Spleen (tissue), 7 donors: ENCODE measurements around the gene EMC8.

Source experiments
- CTCF ChIP-seq, 11 experiments: fragments of 200-600 bp in 7 of 11; fragments of 450-650 bp in 4 of 11; sonication (generic) in 4 of 11; IDR thresholded peaks in 8 of 11; conservative IDR thresholded peaks in 3 of 11; 1 replicate in 7 of 11; 2 replicates in 4 of 11; pipeline versions ENCODE4 v1.4.0 to v1.8.0; 2016 to 2021; ENCODE audit warnings: antibody characterized with exemption in 11 of 11, inconsistent platforms in 4 of 11, mild to moderate bottlenecking in 1 of 11
- POLR2A ChIP-seq, 3 donors: fragments of 450-650 bp; IDR thresholded peaks; one replicate each; pipeline ENCODE4 v1.5.1; 2017; ENCODE audit warnings: antibody characterized with exemption in 3 of 3, mild to moderate bottlenecking in 1 of 3
- donor health status: DM: no; HTN: no; CAD: no; lungs with moderate emphysema.
- donor health status: DM: no; HTN: no; CAD: no.
- donor health status: DM: no; HTN: no; CAD: no.

- TF ChIP-seq CTCF (IDR thresholded peaks at IDR 0.05 in 8 of 11, conservative IDR thresholded peaks at IDR 0.05 in 3 of 11): no peak
- no peak for TF ChIP-seq POLR2A (IDR thresholded peaks at IDR 0.05)
Measured at GRCh38 chr16:85845266-85845665, 45.9 kb upstream of the EMC8 start.
